Prostate gland (tissue), 2 donors: Measurements from ENCODE around the gene TCF4.

Experiments used
- POLR2A ChIP-seq: fragments of 450-650 bp; IDR thresholded peaks from one replicate; pipeline ENCODE4 v1.6.1; 2016; ENCODE audit warnings: antibody characterized with exemption, mild to moderate bottlenecking
- POLR2AphosphoS5 ChIP-seq: sonication (generic); formaldehyde crosslinking; IDR thresholded peaks from one replicate; pipeline ENCODE4 v1.6.1; 2017; ENCODE audit warnings: antibody characterized with exemption
- TF ChIP-seq, protein P1 (sequence below), 4 experiments: fragments of 200-600 bp in 2 of 4; fragments of 450-650 bp in 2 of 4; sonication (generic) in 2 of 4; IDR thresholded peaks; 1 replicate in 3 of 4; 2 replicates in 1 of 4; pipeline ENCODE4 v1.5.1; 2016 to 2019; ENCODE audit warnings: antibody characterized with exemption in 4 of 4, mild to moderate bottlenecking in 2 of 4, moderate library complexity in 2 of 4

DNA sequence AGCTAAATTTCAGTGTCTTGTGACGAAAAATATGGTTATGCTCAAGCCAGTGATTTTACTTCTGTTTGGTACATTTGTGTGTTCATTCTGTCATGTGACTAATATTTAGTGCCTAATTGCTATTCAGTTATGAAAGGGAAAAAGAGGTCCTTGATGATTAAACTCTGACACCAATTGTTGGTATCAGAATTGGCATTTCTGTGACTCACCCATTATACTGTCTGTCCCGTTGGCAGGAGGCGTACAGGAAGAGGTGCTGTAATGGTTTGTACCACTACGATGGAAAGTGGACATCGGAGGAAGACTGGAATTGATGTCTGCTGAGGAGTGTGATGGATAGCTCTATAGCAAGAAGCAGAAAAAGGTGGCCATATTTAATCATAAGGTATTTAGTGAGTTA is 318.4 kb downstream of the TCF4 start:
- TF ChIP-seq, protein P1, sequence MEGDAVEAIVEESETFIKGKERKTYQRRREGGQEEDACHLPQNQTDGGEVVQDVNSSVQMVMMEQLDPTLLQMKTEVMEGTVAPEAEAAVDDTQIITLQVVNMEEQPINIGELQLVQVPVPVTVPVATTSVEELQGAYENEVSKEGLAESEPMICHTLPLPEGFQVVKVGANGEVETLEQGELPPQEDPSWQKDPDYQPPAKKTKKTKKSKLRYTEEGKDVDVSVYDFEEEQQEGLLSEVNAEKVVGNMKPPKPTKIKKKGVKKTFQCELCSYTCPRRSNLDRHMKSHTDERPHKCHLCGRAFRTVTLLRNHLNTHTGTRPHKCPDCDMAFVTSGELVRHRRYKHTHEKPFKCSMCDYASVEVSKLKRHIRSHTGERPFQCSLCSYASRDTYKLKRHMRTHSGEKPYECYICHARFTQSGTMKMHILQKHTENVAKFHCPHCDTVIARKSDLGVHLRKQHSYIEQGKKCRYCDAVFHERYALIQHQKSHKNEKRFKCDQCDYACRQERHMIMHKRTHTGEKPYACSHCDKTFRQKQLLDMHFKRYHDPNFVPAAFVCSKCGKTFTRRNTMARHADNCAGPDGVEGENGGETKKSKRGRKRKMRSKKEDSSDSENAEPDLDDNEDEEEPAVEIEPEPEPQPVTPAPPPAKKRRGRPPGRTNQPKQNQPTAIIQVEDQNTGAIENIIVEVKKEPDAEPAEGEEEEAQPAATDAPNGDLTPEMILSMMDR (IDR thresholded peaks at IDR 0.05) = no peak
- TF ChIP-seq POLR2AphosphoS5 = no peak
- no peak for TF ChIP-seq POLR2A
